GM13977 (cell line): ENCODE measurements around the gene PPT1.
"Not testable (repeated sequence)": the region's sequence is repeated elsewhere in the genome, so short reads cannot be mapped to it uniquely, and the experiment has no call there.

Source experiments
- DNase-seq: peaks from one replicate; pipeline ENCODE4 v3.0.0; 2012; ENCODE audit warnings: low spot score
- CTCF ChIP-seq: IDR thresholded peaks from 2 replicates; pipeline ENCODE4 v1.5.1; 2012; ENCODE audit warnings: mild to moderate bottlenecking, control low read depth; ENCODE audit not compliant: insufficient read depth; ENCODE audit errors: extremely low read depth, missing control alignments
- in situ Hi-C: fragments of 300-500 bp; cut with MboI; formaldehyde crosslinking; loops from one replicate; pipeline ENCODE4 v1.12.0; 2022; ENCODE audit warnings: low sequenced_read_pairs, low pct_unique_long_range_greater_than_20kb, mixed read lengths, inconsistent platforms; ENCODE audit not compliant: unreplicated experiment

PPT1 gene

GRCh38 chr1:40094466-40095110 lies 2.5 kb downstream of the PPT1 start:
- no peak for TF ChIP-seq CTCF
- DNase-seq = no peak
- in situ Hi-C loops = no loop called here

GRCh38 chr1:40092706-40093639 lies 4.1 kb downstream of the PPT1 start:
- DNase-seq = no peak
- in situ Hi-C loops = no loop called here

GRCh38 chr1:40092241-40092640 lies 4.8 kb downstream of the PPT1 start:
- TF ChIP-seq CTCF = no peak
- no peak for DNase-seq
- in situ Hi-C loops = no loop called here

More at GRCh38 chr1:40092706-40093639, 4.1 kb downstream of the PPT1 start:
- no peak for TF ChIP-seq CTCF

- DNase-seq = no peak
- TF ChIP-seq CTCF = no peak
- in situ Hi-C loops = no loop called here
These were observed 6.2 kb downstream of the PPT1 start for GRCh38 chr1:40090652-40091355.

GRCh38 chr1:40084750-40085149 lies 12.3 kb downstream of the PPT1 start:
- DNase-seq, in situ Hi-C loops: not testable (repeated sequence)
- TF ChIP-seq CTCF = peak; percentile 61

GRCh38 chr1:40081871-40082270 lies 15.2 kb downstream of the PPT1 start:
- TF ChIP-seq CTCF = no peak
- in situ Hi-C loops = no loop called here
- DNase-seq = no peak
